Measurements from ENCODE around the gene SPATS2L. TPM values are rescaled to one million over a fixed set of nuclear protein-coding genes. Genes with fewer than 3 reads are reported as not detected.

Gene SPATS2L
- total RNA-seq, 1 experiment from 2014 or later, result 112 TPM

- TF ChIP-seq KAT7 (CRISPR knock-in tag; IDR thresholded peaks at IDR 0.05; ENCODE audit: borderline replicate concordance), result no peak
- Mint-ChIP-seq H3K4me1 (peaks cover 24% of the 10 kb centered on the region), H3K4me3 (no peak overlapping the region), H3K27me3 (ENCODE audit: low read depth) (no peaks in the 10 kb centered on the region), H3K9me3 (no peaks in the 10 kb centered on the region), H3K36me3 (peaks cover 52% of the 10 kb centered on the region), H3K27ac (no peak overlapping the region)
- POLR2A ChIA-PET, result no interaction called here
- DNase-seq (ENCODE audit: low spot score) (no peak), ATAC-seq (no peak)
- CTCF ChIA-PET, result no interaction called here
These were observed 117.0 kb downstream of the SPATS2L start for GRCh38 chr2:200423541-200423940.

DNA sequence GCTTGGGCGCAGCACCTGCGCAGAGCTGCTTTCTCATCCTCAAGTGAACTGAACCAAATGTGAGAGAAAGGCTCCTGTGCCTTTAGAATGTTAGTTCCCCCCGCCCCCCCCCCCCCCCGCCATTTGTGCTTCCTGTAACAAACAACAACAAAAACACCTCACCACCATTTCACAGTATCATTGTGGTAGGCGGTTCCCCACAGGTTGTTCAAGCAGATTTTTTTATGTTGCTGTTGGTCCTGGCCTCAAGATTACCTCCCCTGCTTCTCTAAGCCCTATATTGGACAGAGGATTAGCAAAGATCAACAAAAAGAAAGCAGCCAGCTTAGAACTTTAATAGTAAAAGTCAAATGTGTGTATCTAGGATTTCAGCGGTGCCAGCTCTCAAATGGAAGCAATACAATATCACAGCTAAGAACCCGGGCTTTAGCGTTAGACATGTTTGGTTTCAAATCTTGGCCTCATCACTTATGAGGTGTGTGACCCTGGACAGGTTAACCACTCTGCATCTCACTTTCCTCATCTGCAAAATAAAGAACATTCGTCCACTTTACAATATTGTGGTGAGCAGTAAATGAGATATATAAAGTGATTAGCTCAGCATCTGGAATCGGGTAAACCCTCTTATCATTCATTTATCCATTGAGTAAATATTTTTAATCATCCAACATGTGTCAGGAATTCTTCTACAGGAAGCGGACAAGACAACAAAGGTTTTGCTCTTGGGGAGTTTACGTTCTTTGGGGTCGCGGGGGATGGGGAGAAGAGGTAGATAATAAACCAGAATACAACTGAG, 118.7 kb downstream of the SPATS2L start:
- POLR2A ChIA-PET, result interaction anchor here (1.1 kb wide), 1 partner anchor 10 kb away, joined by 3 read pairs; no protein-coding TSS in a partner anchor
- H3K4me3 Mint-ChIP-seq, result no peak overlapping the region

More for the DNA sequence above, 118.7 kb downstream of the SPATS2L start:
- CTCF ChIA-PET, result interaction anchor here (0.7 to 1.8 kb wide), 4 partner anchors 11 to 440 kb away, joined by 3 to 5 read pairs (median 4); no protein-coding TSS in a partner anchor
- H3K36me3 Mint-ChIP-seq, result peaks cover 35% of the 10 kb centered on the region
- DNase-seq (ENCODE audit: low spot score) (no peak), ATAC-seq (no peak)
- no peaks in the 10 kb centered on the region for H3K27me3 Mint-ChIP-seq (ENCODE audit: low read depth)
- H3K4me1 Mint-ChIP-seq, result peaks cover 21% of the 10 kb centered on the region
- H3K27ac Mint-ChIP-seq, result peak overlapping the region; percentile 64
- no peak for TF ChIP-seq ZBTB43 (CRISPR knock-in tag; IDR thresholded peaks at IDR 0.05)
- TF ChIP-seq, protein P1, sequence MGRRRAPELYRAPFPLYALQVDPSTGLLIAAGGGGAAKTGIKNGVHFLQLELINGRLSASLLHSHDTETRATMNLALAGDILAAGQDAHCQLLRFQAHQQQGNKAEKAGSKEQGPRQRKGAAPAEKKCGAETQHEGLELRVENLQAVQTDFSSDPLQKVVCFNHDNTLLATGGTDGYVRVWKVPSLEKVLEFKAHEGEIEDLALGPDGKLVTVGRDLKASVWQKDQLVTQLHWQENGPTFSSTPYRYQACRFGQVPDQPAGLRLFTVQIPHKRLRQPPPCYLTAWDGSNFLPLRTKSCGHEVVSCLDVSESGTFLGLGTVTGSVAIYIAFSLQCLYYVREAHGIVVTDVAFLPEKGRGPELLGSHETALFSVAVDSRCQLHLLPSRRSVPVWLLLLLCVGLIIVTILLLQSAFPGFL (CRISPR knock-in tag; IDR thresholded peaks at IDR 0.05; ENCODE audit: borderline replicate concordance), result no peak
- TF ChIP-seq USF2 (CRISPR knock-in tag; IDR thresholded peaks at IDR 0.05), result no peak
- no peak for TF ChIP-seq STAT6 (CRISPR knock-in tag; conservative IDR thresholded peaks at IDR 0.05; ENCODE audit: low read depth)
- TF ChIP-seq NR2C2 (CRISPR knock-in tag; IDR thresholded peaks at IDR 0.05), result no peak
- no peak for TF ChIP-seq CREM (CRISPR knock-in tag; IDR thresholded peaks at IDR 0.05)
- TF ChIP-seq, protein P2, sequence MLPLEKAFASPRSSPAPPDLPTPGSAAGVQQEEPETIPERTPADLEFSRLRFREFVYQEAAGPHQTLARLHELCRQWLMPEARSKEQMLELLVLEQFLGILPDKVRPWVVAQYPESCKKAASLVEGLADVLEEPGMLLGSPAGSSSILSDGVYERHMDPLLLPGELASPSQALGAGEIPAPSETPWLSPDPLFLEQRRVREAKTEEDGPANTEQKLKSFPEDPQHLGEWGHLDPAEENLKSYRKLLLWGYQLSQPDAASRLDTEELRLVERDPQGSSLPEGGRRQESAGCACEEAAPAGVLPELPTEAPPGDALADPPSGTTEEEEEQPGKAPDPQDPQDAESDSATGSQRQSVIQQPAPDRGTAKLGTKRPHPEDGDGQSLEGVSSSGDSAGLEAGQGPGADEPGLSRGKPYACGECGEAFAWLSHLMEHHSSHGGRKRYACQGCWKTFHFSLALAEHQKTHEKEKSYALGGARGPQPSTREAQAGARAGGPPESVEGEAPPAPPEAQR (CRISPR knock-in tag; IDR thresholded peaks at IDR 0.05), result no peak
- TF ChIP-seq NFATC4 (CRISPR knock-in tag; IDR thresholded peaks at IDR 0.05), result no peak
- TF ChIP-seq SMAD3 (CRISPR knock-in tag; IDR thresholded peaks at IDR 0.05; ENCODE audit: borderline replicate concordance), result no peak
- no peaks in the 10 kb centered on the region for H3K9me3 Mint-ChIP-seq
